Transverse colon (tissue), 4 donors: Measurements from ENCODE around the gene ZNF287.
A peak's percentile ranks its signal among the peaks of the same experiment; 100 is the strongest.

Experiments used
- CTCF ChIP-seq, 5 experiments: fragments of 200-600 bp in 3 of 5; fragments of 450-650 bp in 2 of 5; sonication (generic) in 3 of 5; IDR thresholded peaks; 1 replicate in 2 of 5; 2 replicates in 3 of 5; pipeline ENCODE4 v1.5.1; 2016 to 2017; ENCODE audit warnings: antibody characterized with exemption in 5 of 5, inconsistent platforms in 3 of 5, mild to moderate bottlenecking in 2 of 5, moderate library complexity in 1 of 5
- EP300 ChIP-seq: sonication (generic); formaldehyde crosslinking; IDR thresholded peaks from one replicate; pipeline ENCODE4 v1.6.1; 2017; ENCODE audit warnings: antibody characterized with exemption, low read depth
- POLR2A ChIP-seq: fragments of 450-650 bp; IDR thresholded peaks from one replicate; pipeline ENCODE4 v1.6.1; 2016; ENCODE audit warnings: antibody characterized with exemption, mild to moderate bottlenecking, moderate library complexity
- POLR2AphosphoS5 ChIP-seq, 3 donors: sonication (generic); formaldehyde crosslinking; IDR thresholded peaks; one replicate each; pipeline ENCODE4 v1.6.1; 2016; ENCODE audit warnings: antibody characterized with exemption in 3 of 3

GRCh38 chr17:16568541-16569357 is at the start of gene ZNF287:
- no peak for TF ChIP-seq EP300
- no peak for TF ChIP-seq POLR2A
- no peak for TF ChIP-seq CTCF (IDR thresholded peaks at IDR 0.05)
- TF ChIP-seq POLR2AphosphoS5 (IDR thresholded peaks at IDR 0.05) = peak; percentile 37 to 61 (median 49)
